Neural progenitor cell (in vitro differentiated cells): ENCODE results near the gene PDE6B. TPM values are rescaled to one million over a fixed set of nuclear protein-coding genes. Genes with fewer than 3 reads are reported as not detected.

Experiments used
- DNase-seq: peaks from one replicate; pipeline ENCODE4 v3.0.0-alpha.2; 2016; ENCODE audit warnings: low spot score
- H2AFZ ChIP-seq: fragments of 200-600 bp; sonication (generic); replicated peaks from 2 replicates; pipeline ENCODE4 v1.6.1; 2016; ENCODE audit warnings: antibody characterized with exemption
- H3F3A ChIP-seq: fragments of 200-600 bp; sonication (generic); 2 replicates; pipeline ENCODE4 v1.6.1; 2016; ENCODE audit warnings: antibody characterized with exemption, low read depth
- H3K27ac ChIP-seq: fragments of 200-600 bp; sonication (generic); 2 replicates; pipeline ENCODE4 v1.5.1; 2016; ENCODE audit warnings: mild to moderate bottlenecking
- H3K27me3 ChIP-seq: fragments of 200-600 bp; sonication (generic); 2 replicates; pipeline ENCODE4 v1.6.1; 2016; ENCODE audit warnings: mild to moderate bottlenecking, moderate library complexity
- H3K36me3 ChIP-seq: fragments of 200-600 bp; sonication (generic); 2 replicates; pipeline ENCODE4 v1.5.1; 2016
- H3K4me1 ChIP-seq: fragments of 200-600 bp; sonication (generic); 2 replicates; pipeline ENCODE4 v1.6.1; 2016; ENCODE audit warnings: mixed run types
- H3K4me2 ChIP-seq: fragments of 200-600 bp; sonication (generic); 2 replicates; pipeline ENCODE4 v1.6.1; 2016
- H3K4me3 ChIP-seq: fragments of 200-600 bp; sonication (generic); 2 replicates; pipeline ENCODE4 v1.5.1; 2016
- H3K79me2 ChIP-seq: fragments of 200-600 bp; sonication (generic); 2 replicates; pipeline ENCODE4 v1.6.1; 2016; ENCODE audit warnings: low read depth
- H3K9ac ChIP-seq: fragments of 200-600 bp; sonication (generic); 2 replicates; pipeline ENCODE4 v1.6.1; 2016
- H3K9me3 ChIP-seq: fragments of 200-600 bp; sonication (generic); 2 replicates; pipeline ENCODE4 v1.5.1; 2016; ENCODE audit warnings: low read depth
- H4K20me1 ChIP-seq: fragments of 200-600 bp; sonication (generic); 2 replicates; pipeline ENCODE4 v1.6.1; 2016; ENCODE audit warnings: low read depth
- H3K27ac Mint-ChIP-seq: 3 replicates; pipeline ENCODE4 v1.8.0; 2021; ENCODE audit warnings: mixed read lengths
- H3K27me3 Mint-ChIP-seq: 2 replicates; pipeline ENCODE4 v1.8.0; 2022; ENCODE audit warnings: low read depth, mild to moderate bottlenecking, inconsistent platforms, moderate library complexity, mixed read lengths; ENCODE audit not compliant: insufficient read depth
- H3K36me3 Mint-ChIP-seq: 3 replicates; pipeline ENCODE4 v1.8.0; 2021; ENCODE audit warnings: mixed read lengths
- H3K4me1 Mint-ChIP-seq: 3 replicates; pipeline ENCODE4 v1.8.0; 2021; ENCODE audit warnings: mixed read lengths
- H3K4me3 Mint-ChIP-seq: 3 replicates; pipeline ENCODE4 v1.8.0; 2021; ENCODE audit warnings: mild to moderate bottlenecking, moderate library complexity, mixed read lengths
- H3K9me3 Mint-ChIP-seq: 3 replicates; pipeline ENCODE4 v1.8.0; 2020; ENCODE audit warnings: mixed read lengths
- CTCF ChIP-seq: fragments of 200-600 bp; sonication (generic); IDR thresholded peaks from 2 replicates; pipeline ENCODE4 v1.5.1; 2017; ENCODE audit warnings: antibody characterized with exemption, mild to moderate bottlenecking
- EZH2 ChIP-seq: fragments of 200-600 bp; sonication (generic); IDR thresholded peaks from 2 replicates; pipeline ENCODE4 v1.6.1; 2017; ENCODE audit warnings: antibody characterized with exemption, mild to moderate bottlenecking, moderate library complexity
- EZH2phosphoT487 ChIP-seq: fragments of 200-600 bp; sonication (generic); IDR thresholded peaks from 2 replicates; pipeline ENCODE4 v1.6.1; 2017; ENCODE audit warnings: antibody characterized with exemption
- total RNA-seq: library from RNA; depleted of rRNA; stranded (reverse); fragments of >200 nt; gene quantifications from 2 replicates; pipeline ENCODE4 v1.2.3, GENCODE V29; 2015; ENCODE audit warnings: low replicate concordance

Gene PDE6B
- total RNA-seq, 1 donor from 2014 or later = 4.3 TPM

DNA sequence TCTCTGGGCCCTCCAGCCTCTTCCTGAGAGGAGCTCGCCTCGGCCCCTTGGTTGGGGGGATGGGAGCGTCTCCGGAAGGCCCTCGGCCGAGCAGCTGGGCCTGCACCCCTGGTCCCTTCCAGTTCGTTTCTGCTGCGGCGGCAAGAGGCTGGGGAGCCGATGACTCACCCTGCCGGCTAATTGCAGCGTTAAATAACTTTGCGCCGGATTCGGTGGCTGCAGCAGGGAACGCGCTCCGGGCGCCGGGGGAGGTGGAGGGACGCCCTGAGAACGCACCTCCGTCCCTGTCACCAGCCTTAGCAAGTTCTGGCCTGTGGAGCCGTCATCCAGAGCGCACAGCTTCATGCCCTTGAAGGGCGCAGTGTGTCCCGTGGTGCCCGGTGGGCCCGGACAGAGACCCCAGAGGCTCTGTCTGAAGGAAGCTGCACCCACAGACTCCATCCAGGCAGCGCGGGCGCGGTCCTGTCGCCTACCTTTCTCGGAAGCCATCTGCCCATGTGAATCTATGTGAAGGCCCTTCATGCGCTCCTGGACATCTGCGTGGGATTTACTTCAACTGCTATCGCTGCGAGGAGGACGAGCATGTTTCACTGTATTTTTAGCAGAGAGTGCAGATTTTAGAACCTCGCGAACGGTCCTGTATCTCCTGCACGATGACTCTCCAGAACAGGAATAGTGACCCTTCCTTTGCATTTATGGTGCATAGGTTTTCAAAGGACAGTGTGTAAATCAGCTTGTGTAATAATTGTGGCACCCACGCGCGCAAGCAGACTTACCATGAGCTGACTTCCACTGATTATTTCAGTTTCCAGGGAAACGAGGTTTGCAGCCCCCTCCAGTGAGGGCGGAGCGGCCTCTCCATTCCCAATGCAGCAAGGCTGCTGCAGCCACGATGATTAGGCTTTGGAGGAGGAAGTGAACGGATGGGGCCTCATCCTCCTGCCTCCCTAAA is 47.6 kb upstream of the PDE6B start:
- no peak overlapping the region for H3K9ac ChIP-seq
- peaks cover 2% of the 10 kb centered on the region for H3K9me3 Mint-ChIP-seq
- no peaks in the 10 kb centered on the region for H3K36me3 ChIP-seq
- H3K36me3 Mint-ChIP-seq = peaks cover 1% of the 10 kb centered on the region
- peaks cover 45% of the 10 kb centered on the region for H3K27me3 Mint-ChIP-seq
- H3K79me2 ChIP-seq = no peaks in the 10 kb centered on the region
- no peak overlapping the region for H2AFZ ChIP-seq
- H3F3A ChIP-seq = peaks cover 6% of the 10 kb centered on the region
- H4K20me1 ChIP-seq = peaks cover 36% of the 10 kb centered on the region
- H3K27me3 ChIP-seq = peaks cover 98% of the 10 kb centered on the region
- H3K4me3 ChIP-seq = peak overlapping the region; percentile 32
- H3K4me3 Mint-ChIP-seq = peak overlapping the region; percentile 84
- TF ChIP-seq EZH2 (peak; percentile 94), EZH2phosphoT487 (peak; percentile 97), CTCF (no peak)
- H3K9me3 ChIP-seq = no peaks in the 10 kb centered on the region
- no peak overlapping the region for H3K27ac Mint-ChIP-seq
- H3K4me2 ChIP-seq = peak overlapping the region; percentile 73
- DNase-seq = peak; percentile 70
- peaks cover 17% of the 10 kb centered on the region for H3K4me1 Mint-ChIP-seq
- peaks cover 6% of the 10 kb centered on the region for H3K4me1 ChIP-seq
- H3K27ac ChIP-seq = no peak overlapping the region

DNA sequence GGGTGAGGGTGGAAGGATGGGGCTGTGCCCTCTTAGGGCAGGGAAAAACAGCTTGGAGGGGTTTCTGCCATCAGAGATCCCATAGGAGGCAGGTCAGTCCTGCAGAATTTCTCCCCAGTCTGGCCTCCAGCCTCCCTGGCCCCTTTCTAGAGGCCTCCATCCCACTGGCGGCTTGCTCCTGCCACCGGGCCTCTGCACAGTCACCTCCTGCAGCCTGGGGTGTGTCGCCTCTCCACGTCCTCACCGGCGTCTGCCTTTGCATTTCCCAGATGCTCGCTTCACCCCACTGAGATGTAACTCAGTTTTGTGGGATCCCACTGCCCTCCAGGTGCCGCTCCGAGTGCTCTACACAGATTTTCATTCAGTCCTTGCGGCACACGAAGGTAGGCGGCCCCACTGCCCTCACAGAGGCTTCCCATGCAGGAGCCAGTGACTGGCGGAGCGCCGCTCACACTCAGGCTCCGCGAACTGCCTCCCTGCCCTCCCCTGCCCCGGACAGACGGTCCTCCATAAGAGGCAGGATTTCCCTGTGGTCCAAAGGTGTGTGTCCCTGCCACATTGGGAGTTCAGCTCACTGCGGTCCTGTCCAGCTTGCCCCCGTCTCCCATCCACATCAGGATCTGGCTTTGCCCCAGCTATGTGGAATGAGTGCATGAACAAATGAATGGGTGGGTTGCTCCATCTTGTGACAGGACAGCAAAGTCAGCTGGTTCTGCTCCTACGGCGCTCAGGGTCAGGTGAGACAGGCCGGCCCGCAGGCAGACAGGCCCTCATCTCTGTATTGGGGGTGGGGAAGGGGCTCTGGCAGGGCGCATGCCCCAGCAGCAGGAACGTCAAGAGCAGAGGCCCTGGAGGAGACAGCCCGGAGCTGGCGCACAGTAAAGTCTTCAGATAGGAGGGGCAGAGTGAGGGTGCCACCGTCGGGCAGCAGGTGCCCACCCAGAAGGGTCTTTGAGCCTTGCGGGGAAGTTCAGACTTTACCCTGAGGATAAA is 46.6 kb upstream of the PDE6B start:
- Mint-ChIP-seq H3K36me3 (peaks cover 1% of the 10 kb centered on the region), H3K4me3 (no peak overlapping the region), H3K27me3 (peaks cover 37% of the 10 kb centered on the region), H3K9me3 (peaks cover 4% of the 10 kb centered on the region), H3K27ac (no peak overlapping the region), H3K4me1 (peaks cover 17% of the 10 kb centered on the region)
- H3K4me2 ChIP-seq = peak overlapping the region; percentile 73
- H2AFZ ChIP-seq = no peak overlapping the region
- no peak overlapping the region for H3K27ac ChIP-seq
- TF ChIP-seq CTCF (no peak), EZH2 (no peak), EZH2phosphoT487 (no peak)
- peaks cover 6% of the 10 kb centered on the region for H3F3A ChIP-seq
- peaks cover 6% of the 10 kb centered on the region for H3K4me1 ChIP-seq
- peaks cover 93% of the 10 kb centered on the region for H3K27me3 ChIP-seq
- H3K9ac ChIP-seq = no peak overlapping the region
- DNase-seq = no peak
- no peaks in the 10 kb centered on the region for H3K79me2 ChIP-seq
- no peaks in the 10 kb centered on the region for H3K36me3 ChIP-seq
- H3K4me3 ChIP-seq = no peak overlapping the region
- peaks cover 36% of the 10 kb centered on the region for H4K20me1 ChIP-seq
- peaks cover 4% of the 10 kb centered on the region for H3K9me3 ChIP-seq

DNA sequence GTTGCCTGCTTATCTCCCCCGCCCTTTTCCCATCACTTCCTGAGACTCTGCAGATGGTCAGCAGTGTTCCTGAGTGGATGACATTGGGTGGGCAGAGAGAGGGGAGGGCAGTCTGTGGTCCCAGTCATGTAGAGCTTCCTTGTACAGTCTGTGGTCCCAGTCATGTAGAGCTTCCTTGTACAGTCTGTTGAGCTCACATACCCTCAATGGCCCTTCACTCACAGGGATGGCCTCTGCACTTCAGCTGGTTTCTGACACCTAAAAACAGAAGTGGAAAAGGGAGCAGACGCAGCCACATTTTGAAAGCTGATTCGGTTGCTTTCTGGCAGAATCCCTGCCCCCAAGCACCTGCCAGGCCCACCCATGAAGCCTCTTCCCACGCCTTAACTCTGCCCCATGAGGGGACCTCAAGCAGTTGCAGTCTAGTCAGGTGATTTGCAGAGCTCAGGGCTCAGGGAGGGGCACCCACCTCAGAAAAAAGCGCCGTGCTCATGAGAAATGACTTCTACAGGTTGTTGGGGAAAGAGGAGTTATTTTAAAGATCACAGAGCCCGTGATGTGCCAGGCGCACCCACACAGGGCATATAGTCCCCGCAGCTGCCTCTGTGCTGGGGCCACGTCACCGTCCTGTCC is 45.7 kb upstream of the PDE6B start:
- Histone ChIP-seq H3K27me3 (peaks cover 84% of the 10 kb centered on the region), H3K79me2 (no peaks in the 10 kb centered on the region), H3K9ac (no peak overlapping the region), H3K36me3 (no peaks in the 10 kb centered on the region), H4K20me1 (peaks cover 30% of the 10 kb centered on the region), H3F3A (peaks cover 2% of the 10 kb centered on the region), H3K4me3 (no peak overlapping the region), H3K4me1 (peaks cover 6% of the 10 kb centered on the region), H3K4me2 (no peak overlapping the region), H3K27ac (no peak overlapping the region), H3K9me3 (peaks cover 4% of the 10 kb centered on the region), H2AFZ (no peak overlapping the region)
- H3K27me3 Mint-ChIP-seq = peaks cover 29% of the 10 kb centered on the region
- no peak overlapping the region for H3K4me3 Mint-ChIP-seq
- H3K27ac Mint-ChIP-seq = no peak overlapping the region
- H3K9me3 Mint-ChIP-seq = peaks cover 6% of the 10 kb centered on the region
- H3K4me1 Mint-ChIP-seq = peaks cover 14% of the 10 kb centered on the region
- no peak for DNase-seq
- H3K36me3 Mint-ChIP-seq = no peaks in the 10 kb centered on the region
- TF ChIP-seq CTCF = no peak
- no peak for TF ChIP-seq EZH2phosphoT487
- no peak for TF ChIP-seq EZH2
